ENCODE data around the gene MDH1. TPM values are rescaled to one million over a fixed set of nuclear protein-coding genes. Genes with fewer than 3 reads are reported as not detected.

Gene MDH1
- total RNA-seq, 3 donors from 2014 or later (not counting 1 experiment from before 2014, with no cell fraction given): 62.0 to 85.3 (median 71.3) TPM

DNA sequence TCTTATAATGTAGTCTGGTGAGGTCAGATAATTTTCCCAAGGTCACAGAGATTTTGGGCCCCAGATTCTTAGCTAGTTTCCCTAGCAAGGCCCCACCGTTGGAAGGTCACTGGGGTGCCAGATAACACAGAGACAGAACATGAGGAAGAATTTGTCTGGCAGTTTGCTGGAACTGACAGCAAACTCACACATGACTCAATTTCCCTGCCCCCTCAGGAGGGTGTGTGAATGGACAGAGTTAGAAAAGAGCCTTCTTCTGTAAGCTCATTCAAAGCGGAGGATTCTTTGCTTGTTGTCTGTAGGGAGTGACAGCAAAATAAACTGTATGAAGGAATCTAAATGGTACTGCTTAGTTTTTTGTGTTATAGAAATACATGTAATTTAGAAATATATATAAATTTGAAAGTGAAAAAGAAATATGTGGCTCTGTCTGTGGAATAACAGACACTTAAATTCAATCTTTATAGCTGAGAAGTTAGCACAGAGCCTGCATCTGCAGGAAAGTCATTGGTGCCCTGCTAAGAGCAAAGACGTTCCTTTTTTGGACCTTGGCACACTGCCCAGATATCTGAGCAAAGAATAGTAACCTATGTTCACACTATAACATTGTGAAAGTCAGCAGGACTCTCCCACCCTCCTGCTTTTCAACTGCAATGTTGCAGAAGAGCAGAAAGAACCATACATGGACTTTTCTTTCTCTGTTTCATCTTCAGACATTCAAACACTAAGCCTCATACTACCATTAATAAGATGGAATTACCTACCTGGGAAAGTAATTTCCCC is 2.1 kb downstream of the MDH1 start:
- 64% methylated on average over 3 of the region's 3 CpGs for WGBS (ENCODE audit: insufficient coverage)
- no peaks in the 10 kb centered on the region for H3K27me3 ChIP-seq (ENCODE audit: control insufficient read depth, insufficient read depth, low read length)
- Mint-ChIP-seq H3K9me3 (no peaks in the 10 kb centered on the region), H3K4me3 (peak overlapping the region; percentile 100), H3K27me3 (ENCODE audit: low read depth in 2 of 2) (no peaks in the 10 kb centered on the region), H3K27ac (peak overlapping the region; percentile 15 to 99), H3K36me3 (no peaks in the 10 kb centered on the region), H3K4me1 (peaks cover 53 to 54% of the 10 kb centered on the region in 2 donors)
- intact Hi-C loops (cut with micrococcal nuclease): no loop called here
- no peak overlapping the region for H3K27ac ChIP-seq (ENCODE audit: low read length)
- peaks cover 17% of the 10 kb centered on the region for H3K36me3 ChIP-seq (ENCODE audit: control insufficient read depth, insufficient read depth, low read length)
- ATAC-seq: no peak
- TF ChIP-seq, protein P1, sequence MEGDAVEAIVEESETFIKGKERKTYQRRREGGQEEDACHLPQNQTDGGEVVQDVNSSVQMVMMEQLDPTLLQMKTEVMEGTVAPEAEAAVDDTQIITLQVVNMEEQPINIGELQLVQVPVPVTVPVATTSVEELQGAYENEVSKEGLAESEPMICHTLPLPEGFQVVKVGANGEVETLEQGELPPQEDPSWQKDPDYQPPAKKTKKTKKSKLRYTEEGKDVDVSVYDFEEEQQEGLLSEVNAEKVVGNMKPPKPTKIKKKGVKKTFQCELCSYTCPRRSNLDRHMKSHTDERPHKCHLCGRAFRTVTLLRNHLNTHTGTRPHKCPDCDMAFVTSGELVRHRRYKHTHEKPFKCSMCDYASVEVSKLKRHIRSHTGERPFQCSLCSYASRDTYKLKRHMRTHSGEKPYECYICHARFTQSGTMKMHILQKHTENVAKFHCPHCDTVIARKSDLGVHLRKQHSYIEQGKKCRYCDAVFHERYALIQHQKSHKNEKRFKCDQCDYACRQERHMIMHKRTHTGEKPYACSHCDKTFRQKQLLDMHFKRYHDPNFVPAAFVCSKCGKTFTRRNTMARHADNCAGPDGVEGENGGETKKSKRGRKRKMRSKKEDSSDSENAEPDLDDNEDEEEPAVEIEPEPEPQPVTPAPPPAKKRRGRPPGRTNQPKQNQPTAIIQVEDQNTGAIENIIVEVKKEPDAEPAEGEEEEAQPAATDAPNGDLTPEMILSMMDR (IDR thresholded peaks at IDR 0.05): no peak
- DNase-seq: no peak
- peaks cover 8% of the 10 kb centered on the region for H3K4me1 ChIP-seq (ENCODE audit: control insufficient read depth, insufficient read depth, low read length)
- H3K9me3 ChIP-seq (ENCODE audit: control insufficient read depth, insufficient read depth, low read length): no peaks in the 10 kb centered on the region
- H3K4me3 ChIP-seq (ENCODE audit: low read length): no peak overlapping the region

DNA sequence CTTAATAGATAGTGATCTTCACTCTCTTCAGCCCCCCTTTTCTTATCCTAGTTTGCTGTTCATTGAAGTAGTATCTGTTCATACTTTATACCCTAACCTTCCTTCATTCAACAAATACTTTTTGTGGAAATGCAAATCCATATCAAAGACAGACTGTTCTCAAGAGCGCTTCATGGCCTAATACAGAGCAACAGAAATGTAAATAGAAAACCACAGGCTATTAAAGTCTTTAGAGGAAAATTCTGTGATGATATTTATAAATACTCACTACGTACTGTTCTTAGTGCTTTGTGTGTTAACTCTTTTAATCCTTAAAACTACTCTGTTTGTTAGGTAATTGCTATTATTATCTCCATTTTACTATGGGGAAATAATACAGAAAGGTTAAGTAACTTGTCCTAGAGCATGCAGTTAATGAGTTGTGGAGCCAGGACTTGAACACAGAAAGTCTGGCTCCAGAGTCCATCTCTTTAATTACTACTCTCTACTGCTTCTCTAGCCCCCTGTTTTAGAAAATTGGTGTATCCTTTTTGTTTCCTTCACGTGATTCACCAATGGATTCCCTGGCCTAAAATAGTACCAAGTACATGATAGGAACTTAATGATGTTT is 2.9 kb downstream of the MDH1 start:
- DNase-seq (no peak), ATAC-seq (no peak)
- Mint-ChIP-seq H3K4me3 (no peak overlapping the region), H3K36me3 (no peaks in the 10 kb centered on the region), H3K27ac (peak overlapping the region; percentile 15 to 46), H3K27me3 (ENCODE audit: low read depth in 2 of 2) (no peaks in the 10 kb centered on the region), H3K4me1 (peaks cover 52 to 56% of the 10 kb centered on the region in 2 donors), H3K9me3 (no peaks in the 10 kb centered on the region)
- H3K9me3 ChIP-seq (ENCODE audit: control insufficient read depth, insufficient read depth, low read length): no peaks in the 10 kb centered on the region
- no peaks in the 10 kb centered on the region for H3K27me3 ChIP-seq (ENCODE audit: control insufficient read depth, insufficient read depth, low read length)
- peaks cover 8% of the 10 kb centered on the region for H3K4me1 ChIP-seq (ENCODE audit: control insufficient read depth, insufficient read depth, low read length)
- 89% methylated on average over 1 of the region's 3 CpGs for WGBS (ENCODE audit: insufficient coverage)
- peaks cover 21% of the 10 kb centered on the region for H3K36me3 ChIP-seq (ENCODE audit: control insufficient read depth, insufficient read depth, low read length)
- TF ChIP-seq, protein P1 (IDR thresholded peaks at IDR 0.05): no peak
- no peak overlapping the region for H3K27ac ChIP-seq (ENCODE audit: low read length)
- intact Hi-C loops (cut with micrococcal nuclease): no loop called here
- H3K4me3 ChIP-seq (ENCODE audit: low read length): no peak overlapping the region

DNA sequence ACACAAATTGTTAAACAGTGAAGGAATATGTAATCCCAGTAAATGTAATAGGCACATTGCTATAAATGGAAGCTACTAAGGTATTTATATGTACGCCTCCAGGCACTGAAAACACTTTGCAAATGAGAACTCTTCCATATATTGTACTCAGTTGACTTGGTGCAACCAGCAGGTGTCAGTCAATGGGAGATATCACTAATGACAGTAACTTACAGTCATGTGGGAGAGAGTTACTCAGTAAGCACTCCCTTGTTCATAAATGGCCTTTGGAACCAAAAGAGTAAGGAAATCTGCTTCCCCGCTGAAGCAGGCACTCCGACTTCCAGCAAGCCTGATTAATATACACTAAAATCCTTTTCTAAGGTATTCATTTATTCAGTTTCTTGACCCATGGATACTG is 5.9 kb downstream of the MDH1 start:
- intact Hi-C loops (cut with micrococcal nuclease): no loop called here
- H3K4me1 ChIP-seq (ENCODE audit: control insufficient read depth, insufficient read depth, low read length): peaks cover under 1% of the 10 kb centered on the region
- ATAC-seq (no peak), DNase-seq (no peak)
- no peaks in the 10 kb centered on the region for H3K9me3 ChIP-seq (ENCODE audit: control insufficient read depth, insufficient read depth, low read length)
- Mint-ChIP-seq H3K27me3 (ENCODE audit: low read depth in 2 of 2) (no peaks in the 10 kb centered on the region), H3K27ac (no peak overlapping the region), H3K4me1 (peaks cover 24 to 30% of the 10 kb centered on the region in 2 donors), H3K36me3 (no peaks in the 10 kb centered on the region), H3K4me3 (no peak overlapping the region), H3K9me3 (no peaks in the 10 kb centered on the region)
- H3K4me3 ChIP-seq (ENCODE audit: low read length): no peak overlapping the region
- TF ChIP-seq, protein P1 (IDR thresholded peaks at IDR 0.05): no peak
- 100% methylated on average over 3 of the region's 3 CpGs for WGBS (ENCODE audit: insufficient coverage)
- H3K36me3 ChIP-seq (ENCODE audit: control insufficient read depth, insufficient read depth, low read length): peaks cover 35% of the 10 kb centered on the region
- no peaks in the 10 kb centered on the region for H3K27me3 ChIP-seq (ENCODE audit: control insufficient read depth, insufficient read depth, low read length)
- H3K27ac ChIP-seq (ENCODE audit: low read length): no peak overlapping the region
